Measurements from ENCODE around the gene RHAG.

The RHAG gene

DNA sequence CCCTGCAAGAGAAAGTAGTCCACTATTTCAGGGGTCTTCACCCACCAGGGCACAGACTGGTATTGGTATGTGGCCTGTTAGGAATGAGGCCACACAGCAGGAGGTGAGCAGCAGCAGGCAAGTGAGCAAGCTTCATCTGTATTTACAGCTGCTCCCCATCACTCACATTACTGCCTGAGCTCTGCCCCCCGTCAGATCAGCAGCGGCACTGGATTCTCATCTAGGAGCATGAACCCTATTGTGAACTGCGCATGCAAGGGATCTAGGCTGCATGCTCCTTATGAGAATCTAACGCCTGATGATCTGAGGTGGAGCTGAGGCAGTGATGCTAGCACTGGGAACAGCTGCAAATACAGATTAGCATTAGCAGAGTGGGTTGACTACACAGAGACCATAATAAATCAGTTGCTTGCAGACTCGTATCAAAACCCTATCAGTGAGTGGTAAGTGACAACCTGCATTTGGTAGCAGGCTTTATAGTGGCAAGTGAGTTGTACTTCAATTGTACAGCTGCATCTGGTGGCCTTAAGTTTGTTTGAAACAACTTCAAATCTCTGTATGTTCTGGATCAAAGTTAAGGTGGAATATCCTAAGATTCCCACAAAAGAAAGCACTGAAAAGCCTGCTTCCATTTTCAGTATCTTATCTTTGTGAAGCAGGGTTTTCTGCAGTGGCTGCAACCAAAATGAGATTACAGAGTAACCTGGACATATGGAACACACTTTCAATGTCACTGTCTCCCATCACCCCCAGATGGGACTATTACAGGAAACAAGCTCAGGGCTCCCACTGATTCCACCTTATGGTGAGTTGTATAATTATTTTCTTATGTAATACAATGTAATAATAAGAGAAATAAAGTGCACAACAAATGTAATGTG lies 73.4 kb downstream of the RHAG start:
- DNase-seq: no peak

DNA sequence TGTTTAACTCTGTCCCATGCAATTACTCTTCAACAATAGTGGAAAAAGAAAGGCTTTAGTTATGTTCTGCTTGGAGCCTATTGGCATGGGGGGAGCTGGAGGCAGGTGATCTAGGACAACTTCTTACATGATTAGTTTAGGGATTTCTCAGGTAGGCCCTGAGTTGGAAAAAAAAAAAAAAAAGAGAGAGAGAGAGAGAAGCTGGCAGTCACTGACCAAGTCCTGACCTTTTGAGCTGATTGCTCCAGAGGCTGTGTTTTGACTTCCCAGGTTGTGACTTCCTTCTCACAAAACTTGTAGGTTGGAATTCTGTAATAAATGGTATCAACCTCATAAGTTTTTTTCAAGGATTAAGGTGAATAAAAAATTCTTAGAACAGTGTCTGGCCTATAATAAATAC lies 78.4 kb downstream of the RHAG start:
- no peak for DNase-seq

DNA sequence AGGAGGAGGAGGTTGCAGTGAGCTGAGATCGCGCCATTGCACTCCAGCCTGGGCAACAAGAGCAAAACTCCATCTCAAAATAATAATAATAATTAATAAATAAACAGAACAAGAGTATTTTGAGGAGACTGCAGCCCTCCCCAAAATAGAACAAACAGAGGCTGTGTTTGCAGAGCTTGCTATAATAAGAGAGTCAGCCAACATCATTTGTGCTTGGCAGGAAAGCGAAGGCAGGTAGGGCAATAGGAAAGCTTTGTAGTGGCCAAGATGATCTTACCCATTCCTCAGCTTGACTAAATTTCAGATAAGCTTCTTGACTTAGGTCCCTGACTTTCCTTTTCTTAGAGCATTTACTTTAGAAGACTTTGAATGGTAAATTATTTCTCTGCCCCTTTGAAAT lies 79.5 kb downstream of the RHAG start:
- no peak for DNase-seq

- no peak for DNase-seq
These were observed 80.2 kb downstream of the RHAG start for GRCh38 chr6:49556429-49556837.

DNA sequence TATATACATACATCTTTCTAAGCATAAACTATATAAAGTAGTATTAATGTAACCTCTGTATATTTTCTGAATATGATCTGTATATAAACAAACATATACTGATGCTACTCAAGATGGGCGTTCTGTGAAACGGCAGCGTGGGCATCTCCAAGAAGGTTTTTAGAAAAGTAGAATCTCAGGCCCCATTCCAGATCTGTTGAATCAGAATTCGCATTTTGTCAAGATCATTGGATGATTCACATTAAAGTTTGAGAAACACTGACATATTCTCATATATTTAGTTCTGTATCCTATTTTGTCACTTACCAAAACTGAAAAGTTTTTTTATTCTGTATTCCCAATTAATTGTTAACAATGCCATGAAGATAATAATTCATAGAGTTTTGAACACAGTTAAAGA lies 80.7 kb downstream of the RHAG start:
- DNase-seq: no peak

Data from CD4-positive, alpha-beta T cell treated with Interleukin-17A for 4 hours (primary cell).